Stimulated activated CD4-positive, alpha-beta T cell treated with anti-CD3 and anti-CD28 coated beads, Interleukin-4, amount 100 ng/mL, for 24 hours (primary cell): ENCODE results near the gene BEGAIN.

ENCODE experiments used
- DNase-seq: peaks from one replicate; pipeline ENCODE4 v3.0.0-alpha.2; 2020

Gene BEGAIN

DNA sequence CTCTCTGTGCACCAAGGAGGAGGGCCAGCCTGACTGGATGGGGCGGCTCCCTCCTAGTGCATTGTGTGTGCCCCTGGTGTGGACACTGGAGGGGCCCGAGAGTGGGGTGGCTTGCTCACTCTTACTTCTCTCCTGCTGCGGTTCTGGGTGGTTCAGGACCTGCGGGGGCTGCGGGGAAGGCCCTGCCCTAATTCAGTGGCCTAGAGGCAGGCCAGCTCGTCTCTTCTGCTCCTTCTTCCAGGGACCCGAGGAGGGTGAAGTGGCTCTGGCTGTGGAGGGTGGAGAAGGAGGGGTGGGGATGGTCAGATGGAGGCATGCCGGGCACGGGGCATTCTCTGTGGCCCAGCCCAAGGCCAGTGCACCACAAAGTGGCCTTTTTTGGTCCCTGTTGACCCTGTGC lies 87.1 kb downstream of the BEGAIN start:
- no peak for DNase-seq

DNA sequence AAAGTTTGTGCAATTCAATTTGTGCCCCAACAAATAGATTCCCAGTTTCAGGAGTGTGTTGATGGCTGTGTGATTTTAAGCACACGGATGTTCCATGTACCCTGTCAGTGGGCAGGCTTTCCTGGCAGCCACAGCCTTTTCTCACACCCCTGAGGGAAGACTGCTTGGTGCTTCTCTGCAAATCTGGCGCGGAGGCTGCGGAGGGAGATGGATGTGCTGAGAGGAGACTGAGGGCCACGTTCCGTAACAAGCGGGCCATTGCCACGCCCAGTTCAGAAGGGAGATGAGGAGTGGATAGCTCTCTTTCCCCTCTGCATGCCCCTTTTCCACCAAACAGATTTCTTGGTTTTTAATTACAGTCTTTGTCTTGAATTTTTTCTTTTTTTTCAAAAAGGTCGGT lies 89.1 kb downstream of the BEGAIN start:
- DNase-seq, result no peak

DNA sequence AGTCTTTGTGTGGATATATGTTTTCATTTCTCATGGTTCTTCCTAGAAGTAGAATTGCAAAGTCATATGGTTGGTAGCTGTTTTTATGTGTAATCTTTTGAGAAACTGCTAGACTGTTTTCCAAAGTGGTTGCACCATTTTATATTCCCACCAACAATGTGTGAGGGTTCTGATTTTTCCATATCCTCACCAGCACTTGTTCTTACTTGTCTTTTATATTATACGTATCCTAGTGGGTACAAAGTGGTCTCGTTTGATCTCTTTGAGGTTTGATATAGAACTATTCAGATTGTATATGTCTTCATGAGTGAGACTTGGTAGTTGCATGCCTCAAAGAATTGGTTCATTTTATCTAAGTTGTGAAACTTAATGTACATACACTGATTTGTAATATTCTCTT lies 91.3 kb downstream of the BEGAIN start:
- no peak for DNase-seq

DNA sequence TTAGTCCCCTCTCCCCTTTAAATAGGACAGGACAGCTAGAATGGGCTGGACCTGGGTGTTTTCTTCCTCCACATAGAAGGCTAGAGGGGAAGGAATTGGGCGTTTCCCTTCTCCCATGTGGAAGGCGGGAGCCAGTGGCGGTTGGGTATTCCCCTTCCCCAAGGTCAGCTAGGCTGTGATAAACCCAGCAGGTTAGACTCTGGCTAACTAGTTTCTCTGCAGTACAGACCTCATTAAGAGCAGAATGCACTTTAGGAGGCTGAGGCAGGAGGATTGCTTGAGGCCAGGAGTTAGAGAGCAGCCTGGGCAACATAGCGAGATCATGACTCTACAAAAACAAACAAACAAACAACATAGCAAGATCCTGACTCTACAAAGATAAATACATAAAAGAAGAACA lies 92.6 kb downstream of the BEGAIN start:
- DNase-seq, result no peak

DNA sequence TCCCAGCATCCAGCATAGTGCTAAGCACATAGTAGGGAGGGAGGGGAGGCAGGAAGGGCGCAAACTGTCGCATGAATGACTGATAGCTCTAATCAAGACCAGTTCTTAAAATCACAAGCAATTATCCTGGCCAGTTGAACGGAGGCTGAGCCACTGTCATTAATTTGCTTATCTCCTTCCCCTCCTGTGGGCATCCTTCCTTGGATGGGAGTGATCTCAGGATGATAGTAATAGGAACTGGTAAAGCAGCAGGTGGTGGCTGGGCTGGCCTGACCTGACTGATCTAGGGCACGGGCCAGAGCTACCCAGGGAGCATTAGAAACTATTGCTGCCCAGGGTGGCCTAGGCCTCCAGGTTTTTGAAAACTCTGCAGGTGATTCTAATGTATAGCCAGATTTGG lies 97.0 kb downstream of the BEGAIN start:
- DNase-seq, result no peak

DNA sequence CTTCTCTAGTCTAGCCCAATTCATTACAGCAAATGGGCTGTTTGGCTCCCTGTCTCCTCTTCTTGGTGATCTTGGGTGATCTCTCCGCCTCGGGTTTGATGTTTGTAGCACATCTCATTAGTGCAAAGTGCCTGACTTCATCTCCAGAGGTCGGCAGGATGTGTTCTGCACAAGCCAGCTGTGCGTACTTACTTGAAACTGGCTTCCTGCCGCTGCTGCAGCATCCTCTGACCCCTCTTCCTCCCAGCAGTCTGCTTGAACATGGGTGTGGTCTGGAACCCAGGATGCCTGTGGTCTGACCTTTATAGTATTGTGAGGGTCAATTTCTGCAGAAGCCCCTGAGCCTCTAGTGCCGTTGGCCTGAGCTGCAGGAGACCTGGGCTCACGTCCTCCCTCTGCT lies 99.2 kb downstream of the BEGAIN start:
- DNase-seq, result no peak

DNA sequence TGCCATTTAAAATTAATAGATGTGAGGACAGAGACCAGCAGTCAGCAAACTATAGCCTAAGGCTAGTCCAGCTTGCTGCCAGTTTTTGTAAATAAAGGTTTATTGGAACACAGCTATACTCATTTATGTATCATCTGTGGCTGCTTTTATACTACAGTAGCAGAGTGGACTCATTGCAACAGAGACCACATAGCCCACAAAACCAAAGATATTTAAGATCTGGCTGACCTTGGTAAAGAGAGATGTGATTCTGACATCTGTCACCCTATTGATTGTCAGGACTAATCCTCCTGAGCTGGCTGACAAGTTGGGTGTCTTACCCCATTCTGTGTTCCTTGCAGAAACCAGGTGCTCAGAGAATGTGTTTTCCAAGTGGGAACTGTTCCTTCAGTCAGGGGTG lies 99.9 kb downstream of the BEGAIN start:
- DNase-seq, result no peak
